IPS-15b (cell line): Measurements from ENCODE around the gene DMAP1.

ENCODE experiments used
- H3K27me3 ChIP-seq: one replicate; pipeline ENCODE4 v1.6.1; 2013; ENCODE audit warnings: low read length; ENCODE audit not compliant: control insufficient read depth, insufficient read depth
- H3K36me3 ChIP-seq: one replicate; pipeline ENCODE4 v1.6.1; 2013; ENCODE audit warnings: low read length; ENCODE audit not compliant: control insufficient read depth, insufficient read depth
- H3K4me1 ChIP-seq: one replicate; pipeline ENCODE4 v1.6.1; 2013; ENCODE audit warnings: mild to moderate bottlenecking, low read length; ENCODE audit not compliant: control insufficient read depth, insufficient read depth
- H3K4me3 ChIP-seq: one replicate; pipeline ENCODE4 v1.5.1; 2013; ENCODE audit warnings: low read depth, low read length
- H3K9ac ChIP-seq: one replicate; pipeline ENCODE4 v1.6.1; 2013; ENCODE audit warnings: low read depth, mild to moderate bottlenecking, low read length
- H3K9me3 ChIP-seq: one replicate; pipeline ENCODE4 v1.6.1; 2013; ENCODE audit warnings: mild to moderate bottlenecking, low read length; ENCODE audit not compliant: control insufficient read depth, insufficient read depth

Gene DMAP1

GRCh38 chr1:44261962-44262361 is 48.7 kb downstream of the DMAP1 start:
- H3K4me1 ChIP-seq, result peaks cover 9% of the 10 kb centered on the region
- H3K9me3 ChIP-seq, result no peaks in the 10 kb centered on the region
- no peak overlapping the region for H3K9ac ChIP-seq
- H3K36me3 ChIP-seq, result no peaks in the 10 kb centered on the region
- H3K27me3 ChIP-seq, result no peaks in the 10 kb centered on the region
- no peak overlapping the region for H3K4me3 ChIP-seq

GRCh38 chr1:44262414-44262813 is 49.1 kb downstream of the DMAP1 start:
- peaks cover 9% of the 10 kb centered on the region for H3K4me1 ChIP-seq
- no peak overlapping the region for H3K9ac ChIP-seq
- no peak overlapping the region for H3K4me3 ChIP-seq
- H3K27me3 ChIP-seq, result no peaks in the 10 kb centered on the region
- H3K9me3 ChIP-seq, result no peaks in the 10 kb centered on the region
- no peaks in the 10 kb centered on the region for H3K36me3 ChIP-seq

DNA sequence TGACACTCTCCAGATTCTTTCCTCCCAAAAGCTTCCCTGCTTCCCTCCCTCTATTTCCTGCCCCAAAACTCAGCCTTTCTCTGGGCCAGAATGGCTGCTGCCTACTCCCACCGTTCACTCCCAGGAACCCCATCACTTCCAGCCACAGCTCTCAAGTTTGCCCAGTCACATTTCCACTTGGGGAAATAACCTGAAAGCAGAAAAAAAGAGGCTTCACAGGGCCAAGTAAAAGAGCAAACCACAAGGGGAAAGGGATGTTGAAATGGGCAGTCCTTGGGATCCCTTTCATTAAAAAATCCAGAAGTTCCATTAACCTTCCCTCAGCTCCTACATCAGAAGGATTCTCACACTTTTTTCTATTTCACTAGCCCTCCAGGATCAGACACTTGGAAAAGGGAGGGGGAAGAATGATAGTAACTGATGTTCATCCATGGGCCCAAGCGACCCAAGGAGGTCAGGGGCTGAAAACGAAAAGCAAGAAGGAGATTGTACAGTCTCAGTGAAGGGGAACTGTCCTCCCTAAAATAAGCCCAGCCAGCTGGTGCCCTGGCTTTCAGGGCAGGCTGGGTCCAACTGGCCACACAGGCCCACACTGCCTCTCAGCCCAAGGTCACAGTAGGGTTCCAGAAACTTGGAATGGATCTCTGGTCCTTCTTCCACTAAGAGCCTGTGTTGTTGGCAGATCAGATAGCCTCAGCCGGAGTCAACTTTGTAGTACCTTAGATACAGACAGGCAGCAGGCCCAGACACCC is 49.7 kb downstream of the DMAP1 start:
- no peaks in the 10 kb centered on the region for H3K27me3 ChIP-seq
- H3K9ac ChIP-seq, result no peak overlapping the region
- H3K9me3 ChIP-seq, result no peaks in the 10 kb centered on the region

GRCh38 chr1:44263568-44264450 is 50.5 kb downstream of the DMAP1 start:
- Histone ChIP-seq H3K9me3 (no peaks in the 10 kb centered on the region), H3K4me3 (no peak overlapping the region), H3K36me3 (no peaks in the 10 kb centered on the region), H3K4me1 (peaks cover 9% of the 10 kb centered on the region), H3K27me3 (no peaks in the 10 kb centered on the region), H3K9ac (no peak overlapping the region)

More for the DNA sequence above, 49.7 kb downstream of the DMAP1 start:
- Histone ChIP-seq H3K4me1 (peaks cover 9% of the 10 kb centered on the region), H3K4me3 (no peak overlapping the region), H3K36me3 (no peaks in the 10 kb centered on the region)

GRCh38 chr1:44264451-44264771 is 51.1 kb downstream of the DMAP1 start:
- H3K9ac ChIP-seq, result no peak overlapping the region
- no peaks in the 10 kb centered on the region for H3K9me3 ChIP-seq

DNA sequence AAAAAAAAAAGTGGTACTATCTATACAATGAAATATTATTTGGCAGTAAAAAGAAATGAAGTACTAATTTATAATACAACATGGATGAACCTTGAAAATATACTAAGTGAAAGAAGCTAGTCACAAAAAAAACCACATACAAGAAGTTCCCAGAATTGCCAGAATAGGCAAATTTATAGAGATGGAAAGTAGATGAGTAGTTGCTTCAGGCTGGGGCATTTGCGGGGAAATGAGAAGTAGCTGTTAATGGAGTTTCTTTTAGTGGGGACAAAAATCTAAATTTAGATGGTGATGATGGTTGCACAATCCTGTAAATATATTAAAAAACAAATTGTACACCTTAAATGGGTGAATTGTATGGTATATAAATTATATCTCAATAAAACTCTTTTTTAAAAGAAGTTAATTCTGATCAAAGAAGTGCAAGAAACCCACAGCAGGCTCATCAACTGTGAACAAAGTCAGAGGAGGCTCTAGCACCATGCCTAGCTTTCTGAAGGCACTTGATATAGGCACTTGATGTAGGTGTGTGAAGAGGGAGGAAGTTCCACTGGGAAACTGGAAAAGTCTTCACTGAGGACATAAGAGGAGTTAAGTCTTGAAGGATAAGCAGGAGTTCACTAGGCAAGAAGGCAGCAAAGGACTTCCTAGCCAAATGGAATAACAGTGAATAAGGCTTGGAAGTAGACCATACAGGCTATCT is 52.5 kb downstream of the DMAP1 start:
- H3K36me3 ChIP-seq, result no peaks in the 10 kb centered on the region
- H3K4me1 ChIP-seq, result peaks cover 9% of the 10 kb centered on the region
- no peak overlapping the region for H3K4me3 ChIP-seq
- H3K9me3 ChIP-seq, result no peaks in the 10 kb centered on the region
- H3K27me3 ChIP-seq, result no peaks in the 10 kb centered on the region
- H3K9ac ChIP-seq, result no peak overlapping the region

More at GRCh38 chr1:44264451-44264771, 51.1 kb downstream of the DMAP1 start:
- H3K4me3 ChIP-seq, result no peak overlapping the region
- H3K4me1 ChIP-seq, result peaks cover 9% of the 10 kb centered on the region
- H3K27me3 ChIP-seq, result no peaks in the 10 kb centered on the region
- no peaks in the 10 kb centered on the region for H3K36me3 ChIP-seq

DNA sequence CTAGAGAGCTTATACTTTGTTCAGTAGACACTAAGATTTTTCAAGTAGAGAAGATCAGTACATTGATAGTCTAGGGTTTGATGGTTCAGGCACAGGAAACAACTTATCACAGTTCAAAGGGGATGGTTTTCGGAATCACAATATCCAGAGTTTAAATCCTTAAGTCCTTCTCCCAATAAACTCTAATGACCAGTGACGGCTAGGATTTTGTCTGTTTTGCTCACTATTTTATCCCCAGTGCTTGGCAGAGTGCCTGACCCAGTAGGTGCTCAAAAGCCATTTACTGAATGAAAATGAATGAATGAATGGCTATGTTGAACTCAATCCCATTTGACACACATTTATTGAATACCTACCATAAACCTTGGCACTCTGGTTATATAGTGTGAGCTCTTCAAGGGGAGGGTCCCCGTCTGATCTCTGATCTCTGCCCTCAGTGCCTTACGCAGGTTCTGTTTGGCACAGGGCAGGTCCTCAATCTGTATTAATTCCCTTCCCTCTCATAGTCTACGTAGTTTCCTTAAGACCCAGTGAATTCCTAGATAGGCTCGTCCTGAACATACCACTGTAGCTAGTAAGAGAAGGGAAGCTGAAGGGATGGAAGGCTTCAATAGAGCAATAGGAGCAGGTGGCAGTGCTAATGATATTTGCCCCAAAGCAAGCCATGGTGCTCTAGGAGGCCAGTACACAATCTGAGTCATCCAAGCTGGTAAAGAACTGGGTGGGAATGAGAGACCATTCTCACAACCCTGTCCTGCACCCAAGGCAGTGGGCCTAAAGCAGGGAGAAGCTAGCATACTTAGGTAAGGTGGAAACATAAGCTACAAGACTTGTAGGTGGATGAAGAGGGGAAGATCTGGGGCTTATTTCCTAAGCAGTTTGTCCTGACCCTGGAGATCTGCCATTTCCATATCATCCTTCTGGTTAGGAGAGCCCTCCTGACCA is 53.4 kb downstream of the DMAP1 start:
- H3K27me3 ChIP-seq, result no peaks in the 10 kb centered on the region
- peaks cover 3% of the 10 kb centered on the region for H3K4me1 ChIP-seq
- no peak overlapping the region for H3K4me3 ChIP-seq
- H3K36me3 ChIP-seq, result no peaks in the 10 kb centered on the region
- no peak overlapping the region for H3K9ac ChIP-seq
- no peaks in the 10 kb centered on the region for H3K9me3 ChIP-seq

DNA sequence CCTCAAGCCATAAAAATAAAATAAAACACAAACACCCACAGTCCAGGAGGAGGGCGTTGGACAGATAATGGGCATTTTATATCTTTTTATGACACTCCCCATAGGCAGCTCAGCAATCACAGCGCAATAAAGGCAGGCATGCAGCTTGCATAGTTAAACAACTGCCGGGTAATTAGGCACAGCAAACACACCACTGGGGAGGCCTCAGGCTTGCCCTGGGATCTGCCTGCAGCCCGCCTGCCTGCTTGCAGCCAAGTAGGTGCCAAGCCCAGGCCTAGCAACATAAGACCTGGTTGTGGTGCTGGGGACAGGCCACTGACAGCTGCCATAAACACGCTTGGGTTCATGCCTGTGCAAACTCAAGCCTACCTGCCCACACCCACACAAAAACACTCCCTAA is 54.2 kb downstream of the DMAP1 start:
- no peaks in the 10 kb centered on the region for H3K27me3 ChIP-seq
- no peaks in the 10 kb centered on the region for H3K4me1 ChIP-seq
- H3K36me3 ChIP-seq, result no peaks in the 10 kb centered on the region
- no peak overlapping the region for H3K4me3 ChIP-seq
- no peak overlapping the region for H3K9ac ChIP-seq
- H3K9me3 ChIP-seq, result no peaks in the 10 kb centered on the region

- Histone ChIP-seq H3K9ac (no peak overlapping the region), H3K27me3 (no peaks in the 10 kb centered on the region), H3K9me3 (no peaks in the 10 kb centered on the region), H3K4me1 (no peaks in the 10 kb centered on the region), H3K4me3 (no peak overlapping the region), H3K36me3 (no peaks in the 10 kb centered on the region)
Observed at GRCh38 chr1:44268054-44268453, 54.8 kb downstream of the DMAP1 start.
